H1 (cell line): Measurements from ENCODE around the gene LGALS4. TPM values are rescaled to one million over a fixed set of nuclear protein-coding genes. Genes with fewer than 3 reads are reported as not detected.

Experiments used
- CTCF ChIA-PET: fragments of 300-600 bp; sonication (Branson Sonifier 250); formaldehyde crosslinking; loops from one replicate; lab custom pipeline; 2021; ENCODE audit not compliant: partially characterized antibody; lab: Charles Lee
- POLR2A ChIA-PET: fragments of 300-600 bp; sonication (Branson Sonifier 250); formaldehyde crosslinking; loops from one replicate; lab custom pipeline; 2021; ENCODE audit warnings: inconsistent platforms; ENCODE audit not compliant: partially characterized antibody; lab: Charles Lee
- DNase-seq, 2 experiments: peaks; one replicate each; pipeline versions ENCODE4 v3.0.0 to v3.0.0-alpha.2; 2010 to 2022; ENCODE audit warnings: low spot score in 2 of 2, low read depth in 1 of 2, mixed read lengths in 1 of 2
- FAIRE-seq: peaks from 2 replicates; lab custom pipeline; 2011; peaks lifted over from hg19 to GRCh38; lab: Jason Lieb, UNC
- H2AFZ ChIP-seq: 2 replicates; pipeline ENCODE4 v1.8.1; 2012; ENCODE audit warnings: low read length, inconsistent platforms
- H2AK5ac ChIP-seq: 2 replicates; pipeline ENCODE4 v1.6.1; 2013; ENCODE audit warnings: low read depth, low read length
- H2BK120ac ChIP-seq: replicated peaks from 2 replicates; pipeline ENCODE3; 2013; ENCODE audit warnings: low read depth, low read length, inconsistent platforms
- H2BK12ac ChIP-seq: 2 replicates; pipeline ENCODE4 v1.6.1; 2013; ENCODE audit warnings: low read depth, low read length
- H2BK15ac ChIP-seq: 2 replicates; pipeline ENCODE4 v1.6.1; 2013; ENCODE audit warnings: low read length
- H2BK20ac ChIP-seq: 2 replicates; pipeline ENCODE4 v1.6.1; 2013; ENCODE audit warnings: low read length
- H2BK5ac ChIP-seq: 2 replicates; pipeline ENCODE4 v1.6.1; 2013; ENCODE audit warnings: low read depth, low read length
- H3K14ac ChIP-seq: 2 replicates; pipeline ENCODE4 v1.6.1; 2013; ENCODE audit warnings: inconsistent platforms; ENCODE audit not compliant: insufficient read length
- H3K18ac ChIP-seq: 2 replicates; pipeline ENCODE4 v1.6.1; 2013; ENCODE audit warnings: low read length; ENCODE audit errors: extremely low read depth
- H3K23ac ChIP-seq: 2 replicates; pipeline ENCODE4 v1.6.1; 2013; ENCODE audit warnings: inconsistent platforms; ENCODE audit not compliant: insufficient read length
- H3K23me2 ChIP-seq: 2 replicates; pipeline ENCODE4 v1.6.1; 2013; ENCODE audit warnings: low read depth, low read length
- H3K27ac ChIP-seq: 2 replicates; pipeline ENCODE4 v1.6.1; 2011; ENCODE audit warnings: low read depth, low read length, inconsistent platforms
- H3K27me3 ChIP-seq, 4 experiments: replicated peaks in 1 of 4; 1 replicate in 1 of 4; 2 replicates in 3 of 4; pipeline versions ENCODE4 v1.6.1 to v1.8.1; 2011 to 2013; ENCODE audit warnings: low read length in 3 of 4, mild to moderate bottlenecking in 3 of 4, inconsistent platforms in 2 of 4, mixed read lengths in 2 of 4, moderate library complexity in 1 of 4; ENCODE audit not compliant: control insufficient read depth in 3 of 4, insufficient read depth in 3 of 4; ENCODE audit errors: extremely low read depth in 1 of 4
- H3K36me3 ChIP-seq, 4 experiments: 2 replicates each; pipeline versions ENCODE4 v1.6.1 to v1.8.1; 2011 to 2013; ENCODE audit warnings: mild to moderate bottlenecking in 4 of 4, low read length in 3 of 4, moderate library complexity in 2 of 4, control low read depth in 1 of 4, inconsistent platforms in 1 of 4; ENCODE audit not compliant: insufficient read depth in 4 of 4, control insufficient read depth in 2 of 4
- H3K4ac ChIP-seq: replicated peaks from 2 replicates; pipeline ENCODE3; 2013; ENCODE audit warnings: low read length, low read depth, mixed read lengths, inconsistent platforms; ENCODE audit not compliant: insufficient read length
- H3K4me1 ChIP-seq, 4 experiments: replicated peaks in 1 of 4; 1 replicate in 1 of 4; 2 replicates in 3 of 4; pipeline versions ENCODE4 v1.6.1 to v1.8.1; 2011 to 2013; ENCODE audit warnings: low read length in 3 of 4, inconsistent platforms in 2 of 4, mixed read lengths in 1 of 4; ENCODE audit not compliant: insufficient read depth in 4 of 4, control insufficient read depth in 3 of 4
- H3K4me2 ChIP-seq, 2 experiments: 2 replicates each; pipeline versions ENCODE4 v1.6.1 to v1.8.1; 2011 to 2013; ENCODE audit warnings: low read depth in 2 of 2, low read length in 2 of 2, control low read depth in 1 of 2, inconsistent platforms in 1 of 2, mild to moderate bottlenecking in 1 of 2; ENCODE audit not compliant: insufficient read depth in 1 of 2
- H3K4me3 ChIP-seq, 4 experiments: fragments of 200-600, 300-600 bp in 1 of 4; sonication (generic), shearing (Covaris generic), sonication (Bioruptor Twin) in 1 of 4; 2 replicates each; pipeline versions ENCODE4 v1.5.1 to v1.8.1; 2011 to 2016; ENCODE audit warnings: low read length in 4 of 4, low read depth in 3 of 4, control low read depth in 2 of 4, inconsistent platforms in 2 of 4, mild to moderate bottlenecking in 2 of 4, mixed read lengths in 1 of 4, moderate library complexity in 1 of 4; ENCODE audit not compliant: insufficient read depth in 2 of 4; ENCODE audit errors: extremely low read depth in 1 of 4
- H3K56ac ChIP-seq: replicated peaks from 2 replicates; pipeline ENCODE3; 2013; ENCODE audit warnings: low read depth, mild to moderate bottlenecking, mixed read lengths, low read length, inconsistent platforms; ENCODE audit not compliant: insufficient read length
- H3K79me1 ChIP-seq: 2 replicates; pipeline ENCODE4 v1.6.1; 2013; ENCODE audit warnings: low read depth, low read length, control low read depth
- H3K79me2 ChIP-seq, 2 experiments: 2 replicates each; pipeline versions ENCODE4 v1.6.1 to v1.8.1; 2012 to 2013; ENCODE audit warnings: low read length in 2 of 2, mild to moderate bottlenecking in 2 of 2, inconsistent platforms in 1 of 2; ENCODE audit not compliant: insufficient read depth in 2 of 2, control insufficient read depth in 1 of 2
- H3K9ac ChIP-seq, 4 experiments: replicated peaks in 1 of 4; 1 replicate in 1 of 4; 2 replicates in 3 of 4; pipeline versions ENCODE4 v1.6.1 to v1.8.1; 2011 to 2013; ENCODE audit warnings: low read depth in 3 of 4, low read length in 3 of 4, control low read depth in 2 of 4, mild to moderate bottlenecking in 2 of 4, moderate library complexity in 2 of 4, inconsistent platforms in 1 of 4; ENCODE audit errors: extremely low read depth in 1 of 4
- H3K9me3 ChIP-seq, 2 experiments: 2 replicates each; pipeline versions ENCODE4 v1.6.1 to v1.8.1; 2012 to 2013; ENCODE audit warnings: mild to moderate bottlenecking in 2 of 2, moderate library complexity in 2 of 2, control low read depth in 1 of 2, inconsistent platforms in 1 of 2, low read depth in 1 of 2, low read length in 1 of 2, mixed read lengths in 1 of 2; ENCODE audit not compliant: insufficient read depth in 2 of 2
- H4K20me1 ChIP-seq, 2 experiments: replicated peaks in 1 of 2; 2 replicates each; pipeline versions ENCODE3 to v1.8.1; 2011 to 2013; ENCODE audit warnings: inconsistent platforms in 2 of 2, low read length in 2 of 2, mild to moderate bottlenecking in 1 of 2; ENCODE audit not compliant: insufficient read depth in 2 of 2, control insufficient read depth in 1 of 2
- H4K5ac ChIP-seq: 2 replicates; pipeline ENCODE4 v1.6.1; 2013; ENCODE audit warnings: low read length, low read depth, mixed read lengths, inconsistent platforms; ENCODE audit not compliant: insufficient read length
- H4K8ac ChIP-seq: 2 replicates; pipeline ENCODE4 v1.8.0; 2013; ENCODE audit warnings: mild to moderate bottlenecking, moderate library complexity, low read length, inconsistent platforms; ENCODE audit not compliant: insufficient read depth; ENCODE audit errors: extremely low read depth
- H4K91ac ChIP-seq: replicated peaks from 2 replicates; pipeline ENCODE3; 2013; ENCODE audit warnings: low read length, mixed read lengths, inconsistent platforms; ENCODE audit not compliant: insufficient read length
- CTBP2 ChIP-seq: IDR thresholded peaks from 2 replicates; pipeline ENCODE4 v1.7.0; 2011; ENCODE audit warnings: borderline replicate concordance, mild to moderate bottlenecking, moderate library complexity, mixed read lengths, low read length; ENCODE audit not compliant: insufficient read depth, insufficient read length
- POLR2A ChIP-seq, 2 experiments: IDR thresholded peaks; 1 replicate in 1 of 2; 2 replicates in 1 of 2; pipeline ENCODE4 v1.6.1; 2011; ENCODE audit warnings: low read depth in 2 of 2, low read length in 2 of 2, mild to moderate bottlenecking in 2 of 2; ENCODE audit errors: control extremely low read depth in 1 of 2
- TAF1 ChIP-seq: IDR thresholded peaks from 2 replicates; pipeline ENCODE4 v1.6.1; 2011; ENCODE audit warnings: mild to moderate bottlenecking, low read depth, low read length
- WGBS, 2 experiments: shearing (Covaris generic) in 1 of 2; methylation state at CpG; one replicate each; pipeline versions ENCODE4 v1.1.6 to v1.1.7; 2013 to 2015; ENCODE audit warnings: low lambda C conversion rate in 2 of 2, mixed read lengths in 2 of 2, inconsistent platforms in 1 of 2, low coverage in 1 of 2, missing lambda C conversion rate in 1 of 2; ENCODE audit not compliant: insufficient replicate concordance in 2 of 2, insufficient coverage in 1 of 2, insufficient read length in 1 of 2; ENCODE audit errors: extremely low coverage in 1 of 2, missing lambda C conversion rate in 1 of 2; 5-methylcytosine and 5-hydroxymethylcytosine counted together
- polyA plus RNA-seq, 7 experiments: library from polyadenylated mRNA; depleted of rRNA in 3 of 7; stranded (reverse) in 5 of 7; unstranded in 2 of 7; fragments of >200 nt in 5 of 7; fragments of 200-250 nt in 2 of 7; gene quantifications; 1 replicate in 5 of 7; 2 replicates in 1 of 7; 4 replicates in 1 of 7; pipeline versions ENCODE4 v1.2.1 to v1.2.3, GENCODE V29; 2011 to 2013; ENCODE audit warnings: missing spikeins in 2 of 7, mixed read lengths in 2 of 7
- total RNA-seq: library from RNA; stranded (reverse); fragmentation: NEBNext Ultra II Directional; extraction: Animal tissue kit (Norgen Biotek cat#: 25700); gene quantifications from 2 replicates; pipeline ENCODE4 v1.2.1, GENCODE V29; 2021

Gene LGALS4
- total and polyA plus RNA-seq, 2 of the 8 experiments (the other 6 are each of a cell fraction or from before 2014, with no cell fraction given) = 0.32 to 0.37 TPM

- H3K4ac ChIP-seq = no peak overlapping the region
- no peak for FAIRE-seq
- no peak for TF ChIP-seq TAF1
- TF ChIP-seq CTBP2 = no peak
- TF ChIP-seq POLR2A (IDR thresholded peaks at IDR 0.05; ENCODE audit: control extremely low read depth in 1 of 2, low read depth in 2 of 2, low read length in 2 of 2) = no peak
Measured at GRCh38 chr19:38781058-38781457, 31.7 kb downstream of the LGALS4 start.

More at GRCh38 chr19:38781058-38781457, 31.7 kb downstream of the LGALS4 start:
- no peak overlapping the region for H3K9ac ChIP-seq
- no peaks in the 10 kb centered on the region for H3K4me1 ChIP-seq
- H2BK5ac ChIP-seq = no peak overlapping the region
- ChIA-PET CTCF (interaction anchor here (1.7 kb wide), 1 partner anchor 12 kb away, joined by 7 read pairs; no protein-coding TSS in a partner anchor), POLR2A (no interaction called here)
- no peak overlapping the region for H3K27ac ChIP-seq
- H3K27me3 ChIP-seq = no peaks in the 10 kb centered on the region
- H3K79me1 ChIP-seq = no peaks in the 10 kb centered on the region
- H3K36me3 ChIP-seq = no peaks in the 10 kb centered on the region
- H3K23me2 ChIP-seq = no peaks in the 10 kb centered on the region
- H2BK20ac ChIP-seq = no peak overlapping the region
- H2BK12ac ChIP-seq = no peak overlapping the region
- H3K23ac ChIP-seq = no peak overlapping the region
- no peak overlapping the region for H2BK15ac ChIP-seq
- no peak overlapping the region for H4K8ac ChIP-seq
- H3K79me2 ChIP-seq = no peaks in the 10 kb centered on the region
- H2BK120ac ChIP-seq = no peak overlapping the region
- DNase-seq = no peak
- no peak overlapping the region for H2AK5ac ChIP-seq
- 86% methylated on average over 5 of the region's 7 CpGs; no CpG with 5 or more reads in 1 of the 2 experiments for WGBS, 2 experiments
- no peaks in the 10 kb centered on the region for H4K20me1 ChIP-seq
- no peaks in the 10 kb centered on the region for H3K9me3 ChIP-seq
- no peak overlapping the region for H2AFZ ChIP-seq
- no peak overlapping the region for H3K18ac ChIP-seq
- no peak overlapping the region for H3K4me3 ChIP-seq
- H3K14ac ChIP-seq = no peak overlapping the region
- no peak overlapping the region for H3K56ac ChIP-seq
- no peak overlapping the region for H4K91ac ChIP-seq
- no peak overlapping the region for H4K5ac ChIP-seq
- H3K4me2 ChIP-seq = no peak overlapping the region
